GM12878 (cell line): Measurements from ENCODE around the gene LDB3. TPM values are rescaled to one million over a fixed set of nuclear protein-coding genes. Genes with fewer than 3 reads are reported as not detected.

ENCODE experiments used
- CBFB ChIP-seq: IDR thresholded peaks from 2 replicates; pipeline ENCODE4 v1.6.1; 2016; ENCODE audit warnings: antibody characterized with exemption, low read depth
- CEBPB ChIP-seq, 2 experiments: fragments of 150-350 bp in 1 of 2; IDR thresholded peaks; 2 replicates each; pipeline ENCODE4 v1.6.1; 2012 to 2014; ENCODE audit warnings: low read depth in 2 of 2, low read length in 2 of 2, borderline replicate concordance in 1 of 2, inconsistent platforms in 1 of 2
- CHD4 ChIP-seq: fragments of 200-600 bp; sonication (generic); IDR thresholded peaks from 2 replicates; pipeline ENCODE4 v1.6.1; 2016; ENCODE audit warnings: mild to moderate bottlenecking
- CREB1 ChIP-seq: IDR thresholded peaks from 2 replicates; pipeline ENCODE4 v1.6.1; 2012; ENCODE audit warnings: low read depth, mild to moderate bottlenecking, inconsistent platforms
- HSF1 ChIP-seq: fragments of 150-350 bp; IDR thresholded peaks from 2 replicates; pipeline ENCODE4 v1.6.1; 2014; ENCODE audit warnings: mild to moderate bottlenecking, low read depth, low read length
- IKZF1 ChIP-seq: fragments of 450-650 bp; conservative IDR thresholded peaks from 2 replicates; pipeline ENCODE4 v1.6.1; 2017; ENCODE audit warnings: antibody characterized with exemption, mild to moderate bottlenecking
- JUNB ChIP-seq: IDR thresholded peaks from 2 replicates; pipeline ENCODE4 v1.6.1; 2016; ENCODE audit warnings: antibody characterized with exemption, mild to moderate bottlenecking
- NBN ChIP-seq: fragments of 450-650 bp; IDR thresholded peaks from 2 replicates; pipeline ENCODE4 v1.6.1; 2016
- POU2F2 ChIP-seq: IDR thresholded peaks from 3 replicates; pipeline ENCODE4 v1.6.1; 2011; ENCODE audit warnings: low read depth, mild to moderate bottlenecking, low read length, borderline replicate concordance
- RCOR1 ChIP-seq: conservative IDR thresholded peaks from 2 replicates; pipeline ENCODE4 v1.6.1; 2012; ENCODE audit warnings: low read depth, low read length, improper control_type of control experiment
- RELB ChIP-seq: fragments of 450-650 bp; IDR thresholded peaks from 2 replicates; pipeline ENCODE4 v1.6.1; 2017; ENCODE audit warnings: low read depth, mild to moderate bottlenecking, moderate library complexity
- SMAD5 ChIP-seq: IDR thresholded peaks from 2 replicates; pipeline ENCODE4 v1.6.1; 2016; ENCODE audit warnings: antibody characterized with exemption, low read depth
- SPI1 ChIP-seq: IDR thresholded peaks from 2 replicates; pipeline ENCODE4 v1.6.1; 2011; ENCODE audit warnings: low read depth, mild to moderate bottlenecking, low read length, moderate library complexity, borderline replicate concordance; ENCODE audit not compliant: insufficient read depth
- TCF7 ChIP-seq: IDR thresholded peaks from 2 replicates; pipeline ENCODE4 v1.6.1; 2014; ENCODE audit warnings: antibody characterized with exemption, borderline replicate concordance
- ZBTB33 ChIP-seq: fragments of 450-650 bp; IDR thresholded peaks from 2 replicates; pipeline ENCODE4 v1.6.1; 2017; ENCODE audit warnings: mild to moderate bottlenecking
- ZNF592 ChIP-seq: fragments of 450-650 bp; IDR thresholded peaks from 2 replicates; pipeline ENCODE4 v1.6.1; 2017; ENCODE audit warnings: mild to moderate bottlenecking, moderate library complexity
- ZNF687 ChIP-seq: fragments of 450-650 bp; IDR thresholded peaks from 2 replicates; pipeline ENCODE4 v1.6.1; 2017; ENCODE audit warnings: mild to moderate bottlenecking, moderate library complexity
- polyA plus RNA-seq, 11 experiments: library from polyadenylated mRNA; depleted of rRNA in 4 of 11; unstranded in 6 of 11; stranded (reverse) in 5 of 11; fragments of >200 nt; fragmentation: Nextera tagmentation in 4 of 11; fragmentation: Illumina TruSeq in 1 of 11; extraction: Ambion mirVana in 4 of 11; extraction: Trizol in 1 of 11; gene quantifications; 1 replicate in 1 of 11; 2 replicates in 10 of 11; pipeline versions ENCODE4 v1.2.1 to v1.2.3, GENCODE V29; 2011 to 2016; ENCODE audit warnings: inconsistent platforms in 2 of 11, missing spikeins in 2 of 11, low read depth in 1 of 11
- total RNA-seq, 4 experiments: library from RNA; depleted of rRNA in 3 of 4; stranded (reverse); fragments of >200 nt in 3 of 4; fragmentation: Illumina TruSeq in 1 of 4; extraction: Trizol in 1 of 4; gene quantifications; 2 replicates each; pipeline versions ENCODE4 v1.2.1 to v1.2.3, GENCODE V29; 2013 to 2021

The LDB3 gene
- total and polyA plus RNA-seq, 10 of the 15 experiments (the other 5 are each of a cell fraction or from before 2014, with no cell fraction given), result 0.02 to 0.07 (median 0.04) TPM; not detected in 1

- TF ChIP-seq SMAD5, result no peak
- no peak for TF ChIP-seq IKZF1
- TF ChIP-seq CREB1, result no peak
- no peak for TF ChIP-seq CBFB
- peak; percentile 28; the same call in 1 of the 2 replicates for TF ChIP-seq ZNF687
- TF ChIP-seq RELB, result peak; percentile 55; the same call in 1 of the 2 replicates
- no peak for TF ChIP-seq TCF7
- no peak for TF ChIP-seq CEBPB (IDR thresholded peaks at IDR 0.05; ENCODE audit: borderline replicate concordance in 1 of 2, low read depth in 2 of 2, low read length in 2 of 2)
- peak; percentile 90 for TF ChIP-seq SPI1
- TF ChIP-seq JUNB, result no peak
- TF ChIP-seq ZNF592, result no peak
- TF ChIP-seq NBN, result 0 out of 2 replicates have a peak, but pooled peaks have one; percentile 39
- TF ChIP-seq RCOR1, result no peak
- no peak for TF ChIP-seq HSF1
- no peak for TF ChIP-seq ZBTB33
- TF ChIP-seq POU2F2, result peak; percentile 21; the same call in 2 of the 3 replicates
- no peak for TF ChIP-seq CHD4
These were observed 44.0 kb downstream of the LDB3 start (continued) for GRCh38 chr10:86712317-86712707.
